Stimulated activated CD4-positive, alpha-beta T cell treated with anti-CD3 and anti-CD28 coated beads, Interleukin-1b, Interleukin-23, amount 100 ng/mL, for 1 hour (primary cell): ENCODE measurements around the gene ATRNL1.
"Not testable (repeated sequence)": the region's sequence is repeated elsewhere in the genome, so short reads cannot be mapped to it uniquely, and the experiment has no call there.

Experiments used
- DNase-seq, 2 donors: peaks; one replicate each; pipeline ENCODE4 v3.0.0-alpha.2; 2020; ENCODE audit warnings: low read depth in 2 of 2

Gene ATRNL1

GRCh38 chr10:115084277-115084850 is 8.8 kb upstream of the ATRNL1 start:
- no peak for DNase-seq

- DNase-seq, result no peak
Measured at GRCh38 chr10:115091161-115091560, 2.0 kb upstream of the ATRNL1 start.

- DNase-seq, result no peak
Measured at GRCh38 chr10:115092258-115092554, 959 bp upstream of the ATRNL1 start.

DNA sequence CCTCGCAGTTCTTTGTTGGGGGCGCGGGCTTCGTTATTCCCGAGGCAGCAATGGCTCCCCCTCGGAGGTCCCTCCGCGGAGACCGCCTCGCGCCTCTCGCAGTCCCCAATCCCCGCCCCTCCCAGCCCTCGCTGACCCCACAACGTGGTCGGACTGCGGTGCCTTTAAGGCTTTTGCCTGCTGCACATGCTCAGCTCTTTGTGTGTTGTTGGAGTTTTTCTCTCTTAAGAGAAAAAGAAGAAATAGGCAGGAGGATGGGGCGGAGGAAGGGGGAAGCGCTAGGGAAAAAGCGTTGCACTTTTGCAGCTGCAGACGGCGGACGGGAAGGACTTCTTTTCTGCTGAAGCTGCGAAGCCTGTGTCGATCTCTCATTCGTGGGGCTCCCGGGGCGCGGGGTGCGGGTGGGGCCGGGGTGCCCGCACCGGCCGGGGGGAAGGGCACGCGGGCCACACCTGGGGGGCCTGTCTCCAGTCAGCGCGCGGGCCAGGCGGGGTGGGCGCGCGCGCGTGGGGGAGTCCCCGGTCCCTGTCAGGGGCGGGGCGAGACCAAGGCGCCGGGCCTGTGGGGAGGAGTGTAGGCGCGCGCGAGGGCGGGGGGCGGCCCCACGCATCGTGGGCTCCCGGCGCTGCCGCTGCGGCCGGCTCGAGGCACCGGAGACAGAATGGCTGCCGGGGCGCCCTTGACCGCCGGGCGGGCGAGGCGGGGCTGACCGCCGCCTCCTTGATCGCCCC is 445 bp upstream of the ATRNL1 start:
- DNase-seq, result no peak

GRCh38 chr10:115093776-115094408 is 727 bp downstream of the ATRNL1 start:
- DNase-seq, result no peak

GRCh38 chr10:115094416-115095140 is 1.4 kb downstream of the ATRNL1 start:
- no peak for DNase-seq

GRCh38 chr10:115095758-115096157 is 2.6 kb downstream of the ATRNL1 start:
- no peak for DNase-seq

DNA sequence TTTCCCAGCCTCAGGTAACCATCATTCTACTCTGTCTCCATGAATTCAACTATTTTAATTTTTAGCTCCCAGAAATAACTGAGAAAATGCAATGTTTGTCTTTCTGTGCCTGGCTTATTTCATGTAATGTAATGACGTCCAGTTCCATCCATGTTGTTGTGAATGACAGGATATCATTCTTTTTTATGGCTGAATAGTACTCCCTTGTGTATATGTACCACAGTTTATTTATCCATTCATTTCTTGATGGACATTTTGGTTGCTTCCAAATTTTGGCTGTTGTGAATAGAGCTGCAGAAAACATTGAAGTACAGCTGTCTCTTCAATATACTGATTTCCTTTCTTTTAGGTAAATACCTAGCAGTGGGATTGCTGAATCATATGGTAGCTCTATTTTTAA is 10.5 kb downstream of the ATRNL1 start:
- DNase-seq, result no peak

DNA sequence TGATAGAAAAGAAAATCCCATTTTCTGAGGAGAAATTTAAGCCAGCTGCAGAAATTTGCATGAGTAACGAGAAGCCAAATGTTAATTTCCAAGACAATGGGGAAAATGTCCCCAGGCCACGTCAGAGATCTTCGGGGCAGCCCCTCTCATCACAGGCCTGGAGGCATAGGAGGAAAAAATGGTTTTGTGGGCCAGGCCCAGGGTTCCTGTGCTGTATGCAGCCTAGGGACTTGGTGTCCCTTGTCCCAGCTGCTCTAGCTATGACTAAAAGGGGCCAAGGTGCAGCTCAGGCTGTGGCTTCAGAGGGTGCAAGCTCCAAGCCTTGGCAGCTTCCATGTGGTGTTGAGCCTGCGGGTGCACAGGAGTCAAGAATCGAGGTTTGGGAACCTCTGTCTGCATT is 12.2 kb downstream of the ATRNL1 start:
- not testable (repeated sequence) for DNase-seq

DNA sequence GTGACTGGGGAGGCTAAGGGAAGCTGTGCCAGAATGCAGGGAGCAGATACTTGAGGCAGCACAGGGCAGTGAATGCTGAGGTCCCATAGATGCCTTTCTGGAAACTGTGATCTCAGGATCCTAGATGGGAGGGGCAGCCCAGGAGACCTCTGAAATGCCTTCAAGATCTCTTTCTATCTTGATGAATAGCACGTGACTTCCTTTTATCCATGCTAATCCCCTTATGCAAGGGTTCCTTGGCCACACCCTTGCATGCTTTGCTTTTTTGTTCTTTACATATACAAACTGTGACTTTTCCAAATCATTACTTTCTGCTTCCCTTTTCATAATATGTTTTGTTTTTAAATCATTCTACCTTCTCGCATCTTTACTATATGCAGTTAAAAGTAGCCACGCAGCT is 14.7 kb downstream of the ATRNL1 start:
- no peak for DNase-seq

DNA sequence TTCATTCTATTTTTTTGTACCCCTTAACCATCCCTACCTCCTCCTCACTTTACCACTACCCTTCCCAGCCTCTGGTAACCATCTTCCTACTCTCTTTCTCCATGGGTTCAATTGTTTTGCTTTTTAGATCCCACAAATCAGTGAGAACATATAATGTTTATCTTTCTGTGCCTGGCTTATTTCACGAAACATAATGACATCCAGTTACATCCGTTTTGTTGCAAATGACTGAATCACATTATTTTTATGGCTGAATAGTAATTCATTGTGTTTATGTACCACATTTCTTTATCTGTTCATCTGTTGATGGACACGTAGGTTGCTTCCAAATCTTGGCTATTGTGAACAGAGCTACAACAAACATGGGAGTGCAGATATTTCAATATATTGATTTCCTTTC is 24.1 kb downstream of the ATRNL1 start:
- no peak for DNase-seq

DNA sequence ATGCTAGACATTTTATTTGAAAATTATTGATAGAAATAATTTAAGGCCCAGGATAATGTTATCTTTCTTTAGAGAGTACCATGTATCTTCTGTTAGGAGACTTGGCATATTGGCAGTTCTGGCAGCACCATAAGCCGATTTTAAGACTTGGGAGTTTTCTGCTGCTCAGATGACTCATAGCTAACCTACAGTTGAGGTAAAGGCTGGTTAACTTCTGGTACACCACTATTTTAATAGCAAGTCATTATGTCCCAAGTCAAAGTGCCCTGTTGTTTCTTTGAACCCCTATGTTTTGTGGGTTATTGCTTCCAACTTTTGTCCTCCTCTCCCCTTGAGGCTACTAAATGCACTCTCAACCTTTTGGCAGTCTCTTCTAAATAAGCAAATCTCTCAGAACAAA is 25.2 kb downstream of the ATRNL1 start:
- DNase-seq, result no peak

DNA sequence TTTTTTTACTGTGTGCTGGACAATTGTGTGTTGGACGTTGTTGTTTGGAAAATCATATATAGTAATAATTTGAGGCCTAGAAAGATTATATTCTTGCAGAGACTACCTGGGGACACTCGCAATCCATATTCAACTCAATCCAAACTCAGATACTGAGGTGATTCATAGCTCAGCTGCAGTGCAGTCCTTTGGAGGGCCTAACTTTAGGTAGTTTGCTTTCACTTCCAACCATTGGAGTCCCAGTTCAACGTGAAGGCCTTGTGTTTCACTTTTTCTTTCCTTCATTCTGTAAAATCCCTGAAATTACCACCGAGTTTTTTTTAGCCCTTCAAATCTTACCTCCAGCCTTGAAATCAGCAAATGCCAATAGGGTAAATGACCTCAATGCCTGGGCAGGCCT is 32.3 kb downstream of the ATRNL1 start:
- DNase-seq, result no peak

GRCh38 chr10:115129752-115130151 is 36.6 kb downstream of the ATRNL1 start:
- no peak for DNase-seq

- DNase-seq, result no peak
Measured at GRCh38 chr10:115136616-115137015, 43.5 kb downstream of the ATRNL1 start.

DNA sequence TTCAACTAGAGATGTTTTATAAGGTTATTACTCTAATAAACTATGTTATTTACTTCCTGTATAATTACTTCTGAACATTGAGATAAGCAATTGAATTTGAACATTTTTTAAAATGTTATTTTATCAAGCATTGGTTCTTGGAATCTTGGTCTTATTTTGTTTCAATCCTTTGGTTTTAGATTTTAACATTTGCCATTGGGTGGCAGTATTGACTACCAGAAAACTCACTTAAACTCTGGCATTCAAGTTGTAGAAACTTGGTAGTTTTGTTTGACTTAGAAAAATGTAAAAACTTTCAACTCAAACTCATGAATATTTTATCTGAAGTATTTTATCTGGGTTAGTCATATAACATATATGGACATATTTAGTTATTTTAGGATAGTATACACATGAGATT is 48.1 kb downstream of the ATRNL1 start:
- no peak for DNase-seq

GRCh38 chr10:115157357-115157756 is 64.2 kb downstream of the ATRNL1 start:
- DNase-seq, result no peak

DNA sequence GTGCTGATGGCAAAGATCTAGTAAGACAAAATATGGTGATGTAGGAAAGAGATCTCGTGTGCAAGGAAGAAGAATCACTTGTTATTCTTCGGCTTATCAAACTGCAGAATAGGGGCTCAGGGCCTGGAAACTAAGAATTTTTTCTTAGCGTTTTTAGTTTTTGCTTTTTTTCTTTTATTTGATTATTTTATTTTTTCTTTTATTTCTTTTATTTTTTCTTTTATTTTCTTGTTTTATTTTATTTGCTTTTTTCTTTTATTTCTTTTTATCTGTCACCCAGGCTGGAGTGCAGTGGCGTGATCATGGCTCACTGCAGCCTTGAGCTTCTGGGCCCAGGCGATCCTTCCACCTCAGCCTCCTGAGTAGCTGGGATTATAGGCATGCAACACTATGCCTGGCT is 70.0 kb downstream of the ATRNL1 start:
- DNase-seq, result no peak

DNA sequence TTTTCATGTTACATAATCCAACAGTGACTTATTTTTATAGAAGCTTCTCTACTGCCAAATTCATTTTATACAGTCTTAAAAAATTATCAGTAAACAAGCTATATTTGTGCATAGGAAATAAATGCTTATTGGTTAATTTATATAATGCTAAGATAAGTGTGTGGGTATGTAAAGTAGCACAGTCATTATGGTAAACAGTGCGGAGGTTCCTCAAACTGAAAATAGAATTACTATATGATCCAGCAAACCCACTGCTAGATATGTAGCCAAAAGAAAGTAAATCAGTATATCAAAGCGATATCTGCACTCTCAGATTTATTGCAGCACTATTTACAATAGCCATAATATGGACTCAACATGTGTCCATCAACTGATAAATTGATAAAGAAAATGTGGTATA is 71.1 kb downstream of the ATRNL1 start:
- DNase-seq, result no peak

DNA sequence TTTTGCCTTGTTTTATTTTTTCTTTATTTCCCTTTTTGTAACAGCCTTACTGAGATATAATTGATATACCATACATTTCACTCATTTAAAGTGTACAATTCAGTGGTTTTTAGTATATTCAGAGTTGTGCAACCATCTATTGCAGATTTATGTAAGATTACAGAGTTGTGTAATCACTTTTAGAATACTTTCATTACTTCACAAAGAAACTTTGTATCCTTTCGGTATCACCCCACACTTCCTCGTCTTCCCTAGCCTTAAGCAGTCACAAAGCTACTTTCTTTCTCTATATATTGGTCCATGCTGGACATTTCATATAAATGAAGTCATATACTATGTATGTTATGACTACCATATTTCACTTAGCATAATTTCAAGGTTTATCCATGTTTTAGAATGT is 74.6 kb downstream of the ATRNL1 start:
- no peak for DNase-seq

DNA sequence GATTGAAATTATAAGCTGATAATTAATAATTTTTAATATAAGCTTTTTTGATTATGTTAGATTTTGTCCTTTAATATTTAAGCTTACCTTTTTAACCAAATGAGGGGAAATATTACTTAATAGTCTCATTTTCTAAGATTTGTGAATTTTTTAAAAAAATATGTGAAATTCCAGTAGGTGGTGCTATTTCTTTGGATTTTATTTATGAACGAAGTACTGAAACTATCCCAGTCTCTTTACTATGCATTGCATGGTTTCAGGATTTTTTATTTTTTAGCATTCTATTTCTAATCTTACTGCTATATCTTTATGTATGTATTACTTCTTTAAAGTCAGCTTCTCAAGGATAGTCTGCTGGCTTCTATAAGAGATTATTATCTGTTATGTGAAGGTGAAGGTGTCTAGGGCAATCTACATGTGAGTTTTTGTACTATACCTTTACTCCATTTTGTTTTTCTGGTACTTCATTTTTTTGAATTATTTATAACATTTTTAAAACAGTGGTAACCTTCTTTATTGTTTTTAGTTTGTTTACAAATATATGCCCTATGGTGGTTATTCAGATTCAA is 78.3 kb downstream of the ATRNL1 start:
- DNase-seq, result no peak

DNA sequence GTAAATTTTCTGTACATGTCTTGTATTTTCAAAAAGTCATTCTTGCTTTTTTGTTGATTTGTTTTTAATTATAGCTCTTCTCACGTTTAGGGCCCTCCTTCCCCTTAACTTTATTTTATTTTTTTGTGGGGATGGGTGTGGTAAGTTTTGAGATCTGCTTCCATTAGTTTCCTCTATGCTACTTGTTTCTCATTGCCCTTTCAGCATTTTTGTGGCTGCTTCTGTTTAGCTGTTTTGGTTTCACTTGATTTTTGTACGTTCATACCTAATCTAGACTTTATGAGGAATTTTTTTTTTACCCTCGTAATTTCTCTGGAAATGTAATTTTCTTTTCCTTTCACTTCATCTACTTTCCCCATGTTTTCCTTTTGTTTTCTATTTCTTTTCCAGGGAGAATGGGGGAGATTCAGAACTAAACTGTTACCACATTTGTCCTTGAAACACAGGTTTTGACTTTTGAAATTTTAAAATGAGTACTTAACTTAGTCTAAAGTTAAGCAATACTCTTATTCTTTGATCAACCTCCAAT is 80.8 kb downstream of the ATRNL1 start:
- DNase-seq, result no peak
